SK-N-MC (cell line): ENCODE results near the gene CACNA1F.

Experiments used
- EZH2 ChIP-seq: fragments of 200-600 bp; sonication (generic); IDR thresholded peaks from one replicate; pipeline ENCODE4 v1.6.1; 2017; ENCODE audit warnings: antibody characterized with exemption
- FOXP2 ChIP-seq: optimal IDR thresholded peaks from 2 replicates; pipeline ENCODE3; 2011; ENCODE audit warnings: mild to moderate bottlenecking, moderate library complexity; ENCODE audit not compliant: insufficient read depth; ENCODE audit errors: extremely low read length, control extremely low read depth
- POLR2AphosphoS5 ChIP-seq: IDR thresholded peaks from 2 replicates; pipeline ENCODE4 v1.6.1; 2012; ENCODE audit warnings: mild to moderate bottlenecking, low read depth, low read length, borderline replicate concordance

DNA sequence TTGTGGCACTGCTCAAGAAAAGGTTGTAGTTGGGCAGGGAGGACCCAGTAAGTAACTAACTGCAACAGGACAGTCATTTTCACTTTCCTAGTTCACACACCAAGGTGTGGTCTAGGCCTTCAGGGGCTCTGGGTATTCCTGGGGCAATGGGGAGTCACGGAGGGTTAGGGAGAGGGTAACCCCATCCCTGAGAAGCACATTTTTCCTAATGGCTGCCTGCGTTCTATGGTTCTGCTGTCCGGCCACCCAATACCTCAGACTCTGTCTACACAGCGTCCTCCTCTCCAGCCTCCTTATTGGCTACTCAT, 35.5 kb upstream of the CACNA1F start:
- TF ChIP-seq EZH2, result no peak
- no peak for TF ChIP-seq POLR2AphosphoS5
- TF ChIP-seq FOXP2, result no peak
